HS-5 (cell line): ENCODE results near the gene PTPRT.
"Not testable (repeated sequence)": the region's sequence is repeated elsewhere in the genome, so short reads cannot be mapped to it uniquely, and the experiment has no call there.

Source experiments
- DNase-seq: peaks from one replicate; pipeline ENCODE4 v3.0.0-alpha.2; 2012; ENCODE audit warnings: low read depth

Gene PTPRT

DNA sequence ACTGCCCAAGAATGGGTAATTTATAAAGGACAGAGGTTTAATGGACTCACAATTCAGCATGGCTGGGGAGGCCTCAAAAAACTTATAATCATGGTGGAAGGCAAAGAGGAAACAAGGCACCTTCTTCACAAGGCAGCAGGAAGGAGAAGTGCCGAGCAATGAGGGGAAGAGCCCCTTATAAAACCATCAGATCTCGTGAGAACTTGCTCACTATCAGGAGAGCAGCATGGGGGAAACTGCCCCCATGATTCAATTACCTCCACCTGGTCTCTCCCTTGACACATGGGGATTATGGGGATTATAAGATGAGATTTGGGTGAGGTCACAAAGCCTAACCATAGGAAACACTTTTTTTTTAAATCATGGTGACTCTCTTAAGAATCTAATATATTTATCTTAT is 278.9 kb downstream of the PTPRT start:
- DNase-seq = not testable (repeated sequence)

DNA sequence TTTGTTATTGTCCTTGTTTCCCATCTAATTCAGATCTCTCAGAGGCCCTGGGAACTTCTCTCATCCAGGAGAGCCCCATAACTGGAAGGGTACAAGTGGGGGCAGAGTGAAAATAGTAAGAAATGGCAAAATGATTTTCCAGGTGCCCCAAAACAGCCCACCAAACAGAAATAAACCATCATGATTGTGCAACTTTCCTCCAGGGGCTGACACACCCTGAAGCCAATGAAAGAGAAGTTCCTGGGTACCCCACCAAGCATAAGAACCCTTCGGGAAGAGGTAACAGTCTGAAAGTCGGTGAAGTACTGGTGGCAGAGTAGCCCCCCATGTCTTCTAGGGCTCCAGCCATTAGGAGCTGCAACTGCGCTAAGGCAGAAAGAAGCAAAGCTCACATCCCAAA is 282.0 kb downstream of the PTPRT start:
- DNase-seq = no peak

DNA sequence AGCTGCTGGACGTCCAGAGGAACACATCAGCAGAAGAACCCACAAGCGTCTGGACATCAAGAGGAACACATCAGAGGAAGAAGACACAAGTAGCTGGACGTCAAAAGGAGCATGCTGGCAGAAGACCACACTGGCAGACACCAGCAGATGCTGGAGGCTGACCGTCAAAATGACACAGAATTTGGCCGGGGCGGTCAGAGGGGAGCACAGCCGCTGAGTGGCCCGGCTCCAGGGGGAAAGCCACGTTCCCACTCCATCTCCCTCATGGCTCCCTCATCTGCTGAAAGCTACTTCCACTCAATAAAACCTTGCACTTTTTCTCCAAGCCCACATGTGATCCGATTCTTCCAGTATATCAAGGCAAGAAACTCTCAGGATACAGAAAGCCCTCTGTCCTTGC is 283.6 kb downstream of the PTPRT start:
- no peak for DNase-seq

DNA sequence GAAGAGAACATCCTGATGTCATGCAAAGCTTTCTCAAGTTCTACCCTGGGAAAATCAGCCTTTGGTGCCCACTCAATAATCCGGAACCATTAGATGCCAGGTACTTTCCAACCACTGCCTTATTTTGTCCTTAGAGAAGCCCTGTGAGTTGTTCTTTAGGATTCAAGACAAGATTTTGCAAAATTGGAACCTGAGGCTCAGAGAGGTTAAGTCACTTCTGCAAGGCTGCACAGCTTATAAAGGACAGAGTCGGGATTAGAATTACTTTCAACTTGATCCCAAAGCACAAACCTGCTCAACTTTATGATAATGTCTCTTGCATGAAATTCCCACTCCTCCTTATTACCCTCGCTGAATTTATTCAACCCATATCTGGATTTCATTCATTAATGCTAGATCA is 287.2 kb downstream of the PTPRT start:
- DNase-seq = no peak

DNA sequence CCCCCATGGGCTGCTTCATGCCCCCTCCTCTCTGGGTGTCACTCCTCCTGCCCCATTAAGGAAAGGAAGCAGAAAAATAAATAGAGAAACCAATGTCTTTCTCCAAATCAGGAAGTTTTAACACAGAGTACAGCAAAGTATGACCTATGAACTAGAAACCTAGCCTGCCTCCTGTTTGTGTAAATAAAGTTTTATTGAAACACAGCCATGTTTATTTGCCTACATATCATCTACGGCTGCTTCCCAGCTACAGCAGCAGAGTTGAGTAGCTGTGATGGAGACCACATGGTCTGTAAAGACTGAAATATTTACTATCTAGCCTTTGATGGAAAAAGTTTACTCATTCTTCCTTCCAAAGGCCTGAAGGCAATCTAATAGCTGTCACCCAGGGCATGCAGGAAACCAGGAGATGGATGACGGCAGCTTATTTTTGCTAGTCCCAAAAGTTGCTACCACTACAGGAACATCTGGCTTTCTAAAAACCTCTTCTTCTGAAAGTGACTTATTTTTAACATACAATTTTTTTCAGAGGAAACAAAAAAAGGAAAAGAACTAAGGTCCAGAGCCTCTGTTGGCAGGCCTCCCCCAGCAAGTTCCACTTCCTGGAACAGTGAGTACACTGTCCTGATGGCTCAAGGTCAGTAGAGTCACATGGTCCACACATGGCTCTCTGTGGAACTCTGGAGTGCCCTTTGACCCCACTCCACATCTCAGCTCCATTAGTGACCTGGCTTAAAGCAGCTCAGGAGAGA is 287.8 kb downstream of the PTPRT start:
- no peak for DNase-seq

DNA sequence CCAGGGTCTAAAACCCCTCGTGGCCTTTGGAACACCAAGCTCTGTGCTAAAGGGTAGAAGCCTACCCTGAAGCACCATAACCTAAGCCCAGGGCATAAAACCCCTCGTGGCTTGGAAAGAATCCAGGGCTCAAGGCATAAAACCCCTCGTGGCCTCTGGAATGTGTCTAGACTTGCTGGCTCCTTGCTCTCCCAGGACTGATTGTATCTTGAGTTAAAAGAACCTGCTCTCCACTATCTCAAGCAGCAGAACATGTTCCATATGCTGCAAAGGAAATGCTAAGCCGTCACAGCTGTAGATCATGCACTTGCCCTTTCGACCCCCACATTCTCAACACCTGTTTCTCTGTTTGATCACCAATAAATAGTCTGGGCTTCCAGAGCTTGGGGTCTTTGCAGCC is 288.9 kb downstream of the PTPRT start:
- DNase-seq = not testable (repeated sequence)

DNA sequence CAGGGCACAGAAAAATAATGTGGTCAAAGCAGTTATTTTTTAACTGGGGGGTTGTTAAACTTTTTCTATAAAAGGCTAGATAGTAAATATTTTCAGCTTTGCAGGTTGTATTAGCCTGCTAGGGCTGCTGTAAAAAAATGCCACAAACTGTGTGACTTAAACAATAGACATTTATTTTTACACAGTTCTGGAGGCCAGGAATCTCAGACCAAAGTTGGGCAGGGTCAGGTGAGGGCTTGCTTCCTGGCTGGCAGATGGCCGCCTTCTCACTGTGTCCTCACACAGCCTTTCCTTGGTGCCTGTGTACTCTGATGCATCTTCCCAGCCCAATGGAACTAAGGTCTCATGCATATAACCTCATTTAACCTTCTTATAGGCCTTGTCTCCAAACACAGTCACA is 294.7 kb downstream of the PTPRT start:
- DNase-seq = no peak

DNA sequence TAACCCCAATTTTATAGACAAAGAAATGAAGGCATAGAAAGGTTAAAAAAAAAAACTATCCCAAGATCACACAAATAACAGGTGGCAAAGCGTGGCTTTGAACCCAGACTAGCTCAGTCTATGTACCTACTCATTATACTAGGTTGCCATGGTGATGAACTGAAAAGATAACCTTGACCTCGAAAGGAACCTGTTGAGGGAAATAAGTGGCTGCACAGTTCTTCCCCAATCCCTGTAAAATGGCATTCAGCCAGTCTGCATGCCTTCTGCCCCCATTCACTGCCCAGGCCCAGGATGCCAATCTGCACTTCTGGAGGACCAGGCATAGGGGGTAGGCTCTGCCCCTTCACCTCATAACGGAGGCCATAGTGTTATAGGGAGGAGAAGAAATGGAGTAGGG is 295.2 kb downstream of the PTPRT start:
- DNase-seq = no peak

DNA sequence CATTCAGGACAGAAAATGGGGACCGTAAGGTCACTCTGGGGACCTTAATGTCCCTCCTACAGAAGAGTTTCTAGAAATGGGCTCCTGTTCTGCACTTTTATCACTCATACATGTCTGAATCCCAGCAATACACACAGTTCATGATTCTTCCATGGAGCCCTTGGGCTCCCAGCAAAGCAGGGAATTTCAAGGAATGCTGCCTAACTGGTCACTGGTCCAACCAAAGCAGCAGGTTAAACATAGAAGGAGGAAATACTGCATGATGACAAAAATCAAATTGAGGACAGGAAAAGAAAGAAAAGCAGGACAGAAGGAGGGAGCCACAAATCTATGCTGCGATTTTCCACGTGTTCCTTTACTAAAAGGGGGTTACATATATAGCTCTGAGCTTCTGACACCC is 300.2 kb downstream of the PTPRT start:
- no peak for DNase-seq

DNA sequence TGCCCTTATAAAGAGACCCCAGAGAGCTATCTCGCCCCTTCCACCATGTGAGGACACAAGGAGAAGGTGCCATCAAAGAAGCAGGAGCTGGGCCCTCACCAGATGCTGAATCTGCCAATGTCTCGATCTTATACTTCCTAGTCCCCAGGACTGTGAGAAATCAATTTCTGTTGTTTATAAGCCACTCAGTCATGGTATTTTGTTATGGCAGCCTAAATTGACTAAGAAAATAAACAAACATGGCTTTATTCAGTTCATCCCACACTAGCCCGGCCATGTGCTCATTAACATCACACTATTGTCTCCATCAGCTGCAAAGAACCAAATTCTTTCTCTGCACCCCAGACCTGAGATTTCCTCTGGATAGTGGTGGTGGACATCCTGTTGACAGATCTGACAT is 302.4 kb downstream of the PTPRT start:
- DNase-seq = no peak

DNA sequence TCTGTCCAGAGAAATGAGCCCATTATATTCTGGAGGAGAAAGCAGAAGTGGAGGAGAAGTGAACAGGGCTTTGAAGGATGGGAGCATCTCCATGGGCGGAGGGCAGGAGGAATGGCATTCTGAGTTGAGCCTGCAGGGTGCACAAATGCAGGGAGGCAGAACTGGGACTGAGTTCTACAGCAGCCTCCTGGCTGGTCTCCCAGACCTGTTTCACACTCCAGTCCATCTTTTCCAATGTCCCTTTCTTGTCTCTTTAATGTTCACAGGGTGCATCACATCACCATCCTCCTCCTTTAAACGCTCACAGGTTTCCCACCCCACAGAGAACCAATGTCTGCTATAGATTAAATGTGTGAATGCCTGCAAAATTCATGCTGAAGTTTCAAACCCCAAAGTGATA is 302.9 kb downstream of the PTPRT start:
- no peak for DNase-seq

DNA sequence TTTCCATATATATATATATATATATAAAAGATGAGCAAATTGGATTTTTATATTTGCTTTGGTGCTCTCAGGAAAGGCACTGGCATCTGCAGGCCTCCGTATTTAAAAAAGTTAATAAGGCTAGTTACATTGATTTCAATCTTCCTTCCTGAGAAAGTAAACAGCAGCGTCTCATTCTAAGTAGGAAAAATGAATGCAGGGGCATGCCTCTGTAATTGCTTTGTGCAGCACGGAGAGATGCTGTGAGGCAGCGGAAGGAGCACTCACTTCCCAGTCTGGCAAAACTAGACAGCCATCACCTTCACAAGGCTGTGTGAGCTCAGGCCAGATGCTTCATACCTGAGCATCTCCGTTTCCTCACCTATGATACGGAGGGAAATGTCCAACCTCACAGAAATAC is 303.7 kb downstream of the PTPRT start:
- no peak for DNase-seq

DNA sequence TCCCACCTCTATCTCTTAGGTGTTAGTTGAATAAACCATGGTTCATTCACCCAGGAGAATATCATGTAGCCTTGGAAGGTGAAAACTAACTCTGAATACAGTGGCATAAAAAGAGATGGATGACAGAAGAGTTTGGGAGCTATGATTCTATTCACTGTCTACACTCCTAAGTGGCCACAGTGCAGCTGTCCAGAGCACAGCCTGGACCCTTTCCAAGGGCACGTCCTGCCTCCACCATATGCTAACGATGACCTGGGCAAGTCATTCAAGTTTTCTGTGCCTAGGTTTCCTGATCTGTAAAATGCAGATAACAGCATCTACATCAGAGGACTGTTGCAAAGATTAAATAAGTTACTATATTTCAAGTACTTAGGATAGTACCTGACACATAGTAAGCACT is 314.1 kb downstream of the PTPRT start:
- DNase-seq = no peak

DNA sequence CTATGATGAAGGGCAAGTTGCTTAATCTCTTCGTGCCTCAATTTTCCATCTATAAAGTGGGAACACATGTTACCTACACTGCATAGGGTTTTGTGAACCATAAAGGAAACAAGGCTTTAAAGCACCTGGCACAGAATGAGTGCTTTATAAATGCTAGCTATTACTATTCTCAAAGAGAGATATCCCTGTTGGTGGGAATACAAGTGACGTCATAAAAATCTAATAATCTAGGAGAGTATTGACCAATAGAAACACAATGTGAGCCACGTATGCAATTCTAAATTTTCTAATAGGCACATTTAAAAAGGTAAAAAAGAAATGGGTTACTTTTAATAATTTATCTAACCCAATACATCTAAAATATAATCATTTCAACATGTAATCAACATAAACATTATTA is 316.4 kb downstream of the PTPRT start:
- DNase-seq = no peak

DNA sequence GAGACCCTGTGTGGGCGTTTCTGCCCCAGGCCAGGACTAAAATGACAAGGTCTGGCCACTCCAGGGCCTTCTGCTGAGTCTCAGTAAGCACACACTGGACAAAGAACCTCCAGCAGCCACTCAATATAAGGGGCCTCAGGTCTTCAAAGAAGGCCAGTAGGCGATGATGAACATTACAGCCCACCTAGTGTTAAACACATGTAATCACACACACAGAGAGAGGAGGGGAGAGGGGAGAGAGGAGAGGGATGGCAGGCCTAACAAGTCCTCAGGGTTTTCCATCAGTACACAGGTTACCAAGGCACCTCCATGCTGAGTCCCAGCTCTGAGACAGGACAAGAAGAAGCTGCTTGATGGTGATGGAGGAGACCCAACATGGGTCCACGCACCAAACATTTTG is 325.6 kb downstream of the PTPRT start:
- DNase-seq = no peak

DNA sequence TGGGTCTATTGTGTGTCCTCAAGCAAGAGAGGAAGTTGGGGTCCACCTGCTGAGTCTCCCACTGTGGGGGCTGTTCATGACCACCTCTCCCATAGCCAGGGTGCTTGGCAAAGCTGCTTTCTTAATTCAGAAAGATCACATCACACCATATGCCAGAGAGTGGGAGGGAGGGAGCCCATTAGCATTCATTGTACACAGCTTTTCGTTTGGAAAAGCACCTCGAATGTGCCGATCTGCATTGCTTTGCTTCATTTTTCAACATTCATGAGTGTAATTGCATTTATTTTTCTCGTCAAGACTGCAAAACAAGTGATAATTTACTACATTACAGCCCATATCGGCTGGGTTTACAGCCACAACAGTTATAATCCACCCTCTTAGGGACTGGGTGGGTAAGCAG is 327.3 kb downstream of the PTPRT start:
- no peak for DNase-seq

DNA sequence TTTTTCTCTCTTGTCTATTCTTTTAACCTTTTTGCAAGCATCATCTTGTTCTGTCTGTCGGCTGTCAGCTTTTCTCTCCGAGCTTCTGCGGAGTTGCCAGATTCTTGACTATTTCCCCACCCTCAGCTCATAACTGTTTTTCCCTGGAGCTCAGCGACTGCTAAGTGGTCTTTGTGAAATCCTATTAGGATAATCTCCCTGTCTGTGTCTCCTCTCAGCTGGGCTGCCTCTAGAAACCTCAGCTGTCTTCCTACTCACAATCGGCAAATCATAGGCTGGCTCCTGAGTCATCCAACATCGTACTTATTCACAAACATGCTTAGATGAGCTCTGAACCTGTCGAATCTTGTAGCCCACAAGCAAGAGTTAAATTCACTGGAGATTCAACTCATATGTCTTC is 332.3 kb downstream of the PTPRT start:
- no peak for DNase-seq

DNA sequence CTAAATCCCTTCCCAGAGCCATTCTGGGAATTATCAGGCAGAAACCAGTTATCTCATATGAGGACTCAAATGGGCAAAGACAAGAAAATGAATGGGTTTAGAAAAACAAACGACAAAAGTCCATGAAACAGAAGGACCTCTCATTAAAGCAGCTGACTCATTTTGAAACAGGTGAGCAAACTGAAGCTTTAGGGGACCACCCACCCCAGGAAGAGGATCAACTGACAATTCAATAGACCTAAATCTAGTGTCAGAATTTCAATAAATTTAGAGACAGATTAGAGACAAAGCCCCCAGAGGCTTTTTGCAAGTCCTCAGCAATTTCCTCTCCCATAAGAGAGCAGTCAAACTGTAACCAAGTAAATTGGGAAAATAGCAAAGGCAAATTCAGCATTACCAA is 333.8 kb downstream of the PTPRT start:
- no peak for DNase-seq

DNA sequence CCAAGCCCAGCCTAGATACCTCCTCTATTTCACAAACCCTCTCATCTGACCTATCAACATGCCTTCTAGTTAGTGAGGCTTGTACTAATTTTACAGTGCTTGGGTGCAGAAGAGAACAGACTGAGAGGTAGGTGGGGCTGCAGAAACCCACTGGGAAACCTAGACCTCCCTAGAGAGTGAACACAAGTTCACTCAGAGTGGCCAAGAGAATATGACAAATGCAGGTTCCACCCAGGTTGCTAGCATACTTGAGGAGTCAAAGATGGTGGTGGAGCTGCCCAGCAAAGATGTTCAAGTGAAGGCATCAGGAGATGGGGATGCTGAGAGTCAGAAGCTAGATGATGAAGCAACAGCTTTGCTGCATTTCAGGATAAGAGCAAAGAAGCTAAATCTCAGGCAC is 337.0 kb downstream of the PTPRT start:
- no peak for DNase-seq

DNA sequence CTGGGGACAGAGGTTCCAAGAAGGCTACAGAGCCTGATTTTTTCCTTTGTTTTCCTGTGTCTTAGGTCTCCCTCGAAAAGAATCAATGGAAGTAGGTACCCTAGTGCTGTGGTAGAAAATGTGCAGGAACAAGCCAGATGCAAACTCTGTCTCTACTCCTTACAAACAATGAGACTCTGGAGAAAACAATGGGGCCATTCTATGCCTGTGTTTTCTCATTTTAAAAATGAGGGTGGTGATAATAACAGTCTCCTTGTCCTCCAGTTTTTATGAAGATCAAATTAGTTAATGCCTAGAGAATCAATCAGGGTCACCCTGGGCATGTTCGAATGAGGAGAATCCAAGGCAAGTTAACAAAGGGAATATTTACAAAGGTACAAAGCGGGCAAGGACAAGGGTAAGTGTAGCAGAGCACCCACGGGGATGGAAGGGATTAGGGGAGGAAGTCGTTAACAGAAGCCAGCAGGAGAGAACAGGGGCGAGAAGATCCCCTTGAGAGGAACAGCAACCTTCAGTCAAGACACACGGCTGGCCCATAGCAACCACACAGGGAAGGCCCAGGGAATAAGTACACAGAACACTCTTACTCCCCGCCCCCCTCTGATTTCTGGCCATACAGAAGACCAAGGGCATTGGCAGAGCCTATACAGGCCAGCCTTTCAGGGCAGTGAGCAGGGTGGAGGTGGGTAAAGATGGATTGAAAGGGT is 342.8 kb downstream of the PTPRT start:
- no peak for DNase-seq

DNA sequence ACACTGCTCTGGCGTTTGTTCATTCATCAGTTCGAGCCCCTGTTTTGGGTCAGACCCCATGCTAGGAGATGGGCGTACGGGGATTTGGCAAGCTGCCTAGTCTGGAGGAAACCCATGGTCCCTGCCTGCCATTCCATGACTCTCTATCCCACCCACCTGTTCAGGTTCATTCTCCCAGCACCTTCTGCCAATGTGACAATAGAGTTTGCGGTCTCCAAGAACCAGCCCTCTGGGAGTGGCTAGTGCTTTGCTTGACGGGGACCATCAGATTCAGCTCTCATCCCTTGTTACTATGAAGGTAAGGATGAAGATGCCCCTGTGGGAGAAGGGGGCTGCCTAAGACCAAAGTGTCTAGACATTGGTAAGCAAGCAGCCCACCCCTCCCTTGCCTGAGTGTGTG is 345.0 kb downstream of the PTPRT start:
- no peak for DNase-seq

DNA sequence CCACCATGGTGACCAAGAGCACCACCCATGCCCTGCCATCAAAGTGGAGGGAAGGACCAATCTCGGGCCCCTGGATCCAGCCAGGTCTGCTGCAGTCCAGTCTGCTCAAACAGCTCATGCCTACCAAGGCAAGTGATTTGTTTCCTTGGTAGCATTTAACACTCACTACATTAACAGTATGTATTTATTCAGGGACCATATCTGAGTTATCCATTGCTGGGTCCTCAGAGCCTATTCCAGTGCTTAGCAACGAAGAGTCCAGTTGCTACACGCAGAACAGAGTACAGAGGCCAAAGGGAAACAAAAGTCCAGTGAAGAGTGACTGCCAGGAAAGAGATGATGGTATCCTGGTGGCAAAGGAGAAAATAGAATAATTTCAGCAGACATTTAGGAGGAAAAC is 352.2 kb downstream of the PTPRT start:
- no peak for DNase-seq

DNA sequence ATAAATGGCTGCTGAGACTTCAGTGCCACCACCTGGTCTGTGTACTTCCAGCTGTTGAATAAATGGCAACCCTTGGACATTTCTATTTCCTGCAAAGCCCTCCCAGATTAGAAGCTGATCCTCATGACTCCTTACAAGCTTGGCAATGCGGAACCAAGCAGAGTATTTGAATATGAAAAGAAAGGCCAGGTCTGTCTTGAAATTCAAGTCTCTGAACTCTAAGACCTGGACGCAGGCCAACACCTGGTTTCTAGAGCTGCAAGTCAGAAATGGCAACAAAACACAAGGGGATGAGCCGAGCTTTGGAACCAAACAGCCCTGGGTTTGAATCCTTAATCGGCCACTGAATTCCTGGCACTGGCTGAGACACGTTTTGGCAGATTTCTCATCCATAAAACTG is 353.4 kb downstream of the PTPRT start:
- no peak for DNase-seq

DNA sequence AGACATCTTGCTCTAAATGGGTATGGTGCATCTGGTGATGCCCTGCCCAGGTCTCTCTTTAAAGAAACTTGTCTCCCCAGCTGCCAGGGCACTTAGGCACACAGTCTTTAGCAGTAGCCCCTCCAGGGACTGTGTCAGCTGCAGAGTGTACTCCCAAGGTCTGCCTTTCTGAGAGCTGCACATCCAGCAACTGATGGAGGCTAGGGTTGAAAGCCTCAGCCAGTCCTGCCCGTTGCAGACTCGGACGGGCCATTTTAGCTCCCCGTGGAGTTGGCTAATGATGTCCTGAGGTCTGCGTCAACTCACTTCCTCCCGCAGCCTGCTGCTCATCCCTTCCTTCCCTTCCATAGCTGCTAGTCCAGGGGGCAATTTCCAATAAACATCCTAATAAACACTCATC is 381.8 kb downstream of the PTPRT start:
- no peak for DNase-seq
